H9 (cell line): ENCODE results near the gene ERAP2. TPM values are rescaled to one million over a fixed set of nuclear protein-coding genes. Genes with fewer than 3 reads are reported as not detected.

Source experiments
- DNase-seq: peaks from one replicate; pipeline ENCODE4 v3.0.0-alpha.2; 2017
- H2AFZ ChIP-seq: one replicate; pipeline ENCODE4 v1.6.1; 2013; ENCODE audit warnings: mild to moderate bottlenecking, low read length, control low read depth, moderate library complexity
- H2AK5ac ChIP-seq: 2 replicates; pipeline ENCODE4 v1.6.1; 2013; ENCODE audit warnings: low read length, control low read depth, mixed read lengths; ENCODE audit not compliant: insufficient read length
- H2BK120ac ChIP-seq: one replicate; pipeline ENCODE4 v1.6.1; 2013; ENCODE audit warnings: low read depth, mild to moderate bottlenecking, low read length, control low read depth, inconsistent platforms; ENCODE audit not compliant: poor library complexity, severe bottlenecking
- H2BK12ac ChIP-seq: 2 replicates; pipeline ENCODE4 v1.6.1; 2013; ENCODE audit warnings: low read length, control low read depth, mixed read lengths, low read depth; ENCODE audit not compliant: insufficient read length
- H2BK15ac ChIP-seq: 2 replicates; pipeline ENCODE4 v1.6.1; 2013; ENCODE audit warnings: low read depth, low read length, control low read depth
- H2BK20ac ChIP-seq: one replicate; pipeline ENCODE4 v1.6.1; 2013; ENCODE audit warnings: low read depth, mild to moderate bottlenecking, low read length, control low read depth, inconsistent platforms; ENCODE audit not compliant: poor library complexity, severe bottlenecking
- H2BK5ac ChIP-seq: 2 replicates; pipeline ENCODE4 v1.6.1; 2013; ENCODE audit warnings: low read length, control low read depth, mixed read lengths; ENCODE audit not compliant: insufficient read length
- H3K14ac ChIP-seq: 2 replicates; pipeline ENCODE4 v1.6.1; 2013; ENCODE audit warnings: low read length, control low read depth; ENCODE audit not compliant: insufficient read depth
- H3K18ac ChIP-seq: 2 replicates; pipeline ENCODE4 v1.6.1; 2013; ENCODE audit warnings: low read depth, mild to moderate bottlenecking, mixed read lengths, low read length, control low read depth; ENCODE audit not compliant: insufficient read length
- H3K23ac ChIP-seq: 2 replicates; pipeline ENCODE4 v1.6.1; 2013; ENCODE audit warnings: low read length, control low read depth, mixed read lengths, low read depth; ENCODE audit not compliant: insufficient read length
- H3K23me2 ChIP-seq: 2 replicates; pipeline ENCODE4 v1.6.1; 2013; ENCODE audit warnings: low read depth, mild to moderate bottlenecking, mixed read lengths, low read length, control low read depth; ENCODE audit not compliant: insufficient read length, poor library complexity, severe bottlenecking
- H3K27ac ChIP-seq: 2 replicates; pipeline ENCODE4 v1.5.1; 2013; ENCODE audit warnings: low read length, control low read depth, mixed read lengths, low read depth; ENCODE audit not compliant: insufficient read length
- H3K27me3 ChIP-seq: 2 replicates; pipeline ENCODE4 v1.6.1; 2013; ENCODE audit warnings: low read length, control low read depth, inconsistent platforms; ENCODE audit not compliant: insufficient read depth
- H3K4ac ChIP-seq: 2 replicates; pipeline ENCODE4 v1.6.1; 2013; ENCODE audit warnings: low read depth, mild to moderate bottlenecking, control low read depth, inconsistent platforms, low read length, moderate library complexity
- H3K4me1 ChIP-seq: 2 replicates; pipeline ENCODE4 v1.6.1; 2013; ENCODE audit warnings: low read length, control low read depth, inconsistent platforms; ENCODE audit not compliant: insufficient read depth
- H3K4me2 ChIP-seq: 2 replicates; pipeline ENCODE4 v1.6.1; 2013; ENCODE audit warnings: low read length, control low read depth, mixed read lengths; ENCODE audit not compliant: insufficient read length, insufficient read depth
- H3K56ac ChIP-seq: 2 replicates; pipeline ENCODE4 v1.6.1; 2013; ENCODE audit warnings: low read depth, mild to moderate bottlenecking, mixed read lengths, low read length, control low read depth; ENCODE audit not compliant: insufficient read length
- H3K79me1 ChIP-seq: 2 replicates; pipeline ENCODE4 v1.6.1; 2013; ENCODE audit warnings: low read depth, mild to moderate bottlenecking, moderate library complexity, low read length, control low read depth, inconsistent platforms; ENCODE audit not compliant: insufficient read depth, poor library complexity, severe bottlenecking
- H3K79me2 ChIP-seq: 2 replicates; pipeline ENCODE4 v1.6.1; 2013; ENCODE audit warnings: low read length, control low read depth, inconsistent platforms; ENCODE audit not compliant: insufficient read depth
- H3K9ac ChIP-seq: 2 replicates; pipeline ENCODE4 v1.6.1; 2013; ENCODE audit warnings: low read length, control low read depth, mixed read lengths; ENCODE audit not compliant: insufficient read length; ENCODE audit errors: extremely low read depth
- H3K9me3 ChIP-seq: one replicate; pipeline ENCODE4 v1.6.1; 2013; ENCODE audit warnings: low read depth, low read length, inconsistent platforms; ENCODE audit not compliant: control insufficient read depth
- H3T11ph ChIP-seq: one replicate; pipeline ENCODE4 v1.6.1; 2013; ENCODE audit warnings: mild to moderate bottlenecking, low read length, control low read depth, inconsistent platforms
- H4K20me1 ChIP-seq: one replicate; pipeline ENCODE4 v1.6.1; 2013; ENCODE audit not compliant: control insufficient read depth, insufficient read length, insufficient read depth
- H4K5ac ChIP-seq: 2 replicates; pipeline ENCODE4 v1.6.1; 2013; ENCODE audit warnings: low read depth, mild to moderate bottlenecking, mixed read lengths, low read length, control low read depth; ENCODE audit not compliant: insufficient read length
- H4K8ac ChIP-seq: replicated peaks from 2 replicates; pipeline ENCODE4 v1.6.1; 2013; ENCODE audit warnings: low read length, control low read depth, mixed read lengths, low read depth; ENCODE audit not compliant: insufficient read length
- H4K91ac ChIP-seq: 2 replicates; pipeline ENCODE4 v1.6.1; 2013; ENCODE audit warnings: low read depth, mild to moderate bottlenecking, moderate library complexity, mixed read lengths, low read length, control low read depth; ENCODE audit not compliant: insufficient read length
- H3K27ac Mint-ChIP-seq, 3 experiments: 2 replicates in 2 of 3; 3 replicates in 1 of 3; pipeline ENCODE4 v1.8.0; 2020 to 2021; ENCODE audit warnings: mixed read lengths in 3 of 3, mild to moderate bottlenecking in 1 of 3, moderate library complexity in 1 of 3
- H3K27me3 Mint-ChIP-seq: 2 replicates; pipeline ENCODE4 v1.8.0; 2021; ENCODE audit warnings: low read depth, mild to moderate bottlenecking, moderate library complexity, mixed read lengths
- H3K36me3 Mint-ChIP-seq, 3 experiments: 2 replicates in 2 of 3; 3 replicates in 1 of 3; pipeline ENCODE4 v1.8.0; 2020 to 2021; ENCODE audit warnings: low read depth in 3 of 3, mixed read lengths in 3 of 3; ENCODE audit not compliant: insufficient read depth in 1 of 3
- H3K4me1 Mint-ChIP-seq, 2 experiments: 2 replicates each; pipeline ENCODE4 v1.8.0; 2020; ENCODE audit warnings: mixed read lengths in 2 of 2
- H3K4me3 Mint-ChIP-seq, 2 experiments: 2 replicates in 1 of 2; 3 replicates in 1 of 2; pipeline ENCODE4 v1.8.0; 2020 to 2021; ENCODE audit warnings: mild to moderate bottlenecking in 2 of 2, mixed read lengths in 2 of 2, moderate library complexity in 1 of 2
- H3K9me3 Mint-ChIP-seq, 2 experiments: 2 replicates in 1 of 2; 3 replicates in 1 of 2; pipeline ENCODE4 v1.8.0; 2020; ENCODE audit warnings: mild to moderate bottlenecking in 2 of 2, mixed read lengths in 2 of 2, moderate library complexity in 1 of 2
- CTCF ChIP-seq: fragments of 200-600 bp; sonication (generic); conservative IDR thresholded peaks from 3 replicates; pipeline ENCODE4 v1.8.0; 2021; ENCODE audit warnings: antibody characterized with exemption, mild to moderate bottlenecking
- WGBS: extraction: QIAGEN DNeasy Blood & Tissue Kit; methylation state at CpG from one replicate; pipeline ENCODE4 v1.1.7; 2013; ENCODE audit warnings: missing lambda C conversion rate, low lambda C conversion rate, mixed read lengths; ENCODE audit not compliant: insufficient read length; ENCODE audit errors: extremely low coverage; 5-methylcytosine and 5-hydroxymethylcytosine counted together
- total RNA-seq: library from RNA; stranded (reverse); gene quantifications from 2 replicates; pipeline ENCODE4 v1.2.1, GENCODE V29; 2021

The ERAP2 gene
- total RNA-seq, 1 experiment from 2014 or later, result 0.09 TPM

GRCh38 chr5:96909003-96909402 lies 32.7 kb downstream of the ERAP2 start:
- Mint-ChIP-seq H3K36me3 (no peaks in the 10 kb centered on the region), H3K27me3 (no peaks in the 10 kb centered on the region), H3K27ac (no peak overlapping the region), H3K9me3 (no peaks in the 10 kb centered on the region), H3K4me1 (no peaks in the 10 kb centered on the region), H3K4me3 (no peak overlapping the region)
- Histone ChIP-seq H3K27me3 (no peaks in the 10 kb centered on the region), H2BK15ac (no peak overlapping the region), H2AFZ (no peak overlapping the region), H3K79me2 (no peaks in the 10 kb centered on the region), H2BK120ac (no peak overlapping the region), H3K79me1 (no peaks in the 10 kb centered on the region), H3T11ph (no peak overlapping the region), H3K27ac (no peak overlapping the region), H3K56ac (no peak overlapping the region), H3K23ac (no peak overlapping the region), H3K9ac (no peak overlapping the region), H4K8ac (no peak overlapping the region), H3K4me2 (no peak overlapping the region), H4K5ac (no peak overlapping the region), H2AK5ac (no peak overlapping the region), H3K23me2 (no peaks in the 10 kb centered on the region), H4K20me1 (no peaks in the 10 kb centered on the region), H2BK20ac (no peak overlapping the region), H2BK12ac (no peak overlapping the region), H3K4me1 (no peaks in the 10 kb centered on the region), H2BK5ac (no peak overlapping the region), H3K14ac (no peak overlapping the region), H3K18ac (no peak overlapping the region), H3K9me3 (no peaks in the 10 kb centered on the region), H4K91ac (no peak overlapping the region), H3K4ac (no peak overlapping the region)
- no CpG with 5 or more reads among the region's 4 CpGs for WGBS
- TF ChIP-seq CTCF, result no peak
- DNase-seq, result no peak
